GM12864 (cell line): ENCODE results near the gene TINCR.
"Not testable (repeated sequence)": the region's sequence is repeated elsewhere in the genome, so short reads cannot be mapped to it uniquely, and the experiment has no call there.

Source experiments
- DNase-seq: peaks from one replicate; pipeline ENCODE4 v3.0.0-alpha.2; 2011; ENCODE audit warnings: low read depth
- H3K4me3 ChIP-seq: 2 replicates; pipeline ENCODE4 v1.5.1; 2011; ENCODE audit warnings: mild to moderate bottlenecking, low read depth, low read length, control low read depth
- TF ChIP-seq, protein P1 (sequence below): IDR thresholded peaks from 2 replicates; pipeline ENCODE4 v1.5.1; 2011; ENCODE audit warnings: low read depth, mild to moderate bottlenecking, moderate library complexity, low read length, control low read depth, inconsistent platforms; ENCODE audit errors: missing control alignments

TINCR gene

DNA sequence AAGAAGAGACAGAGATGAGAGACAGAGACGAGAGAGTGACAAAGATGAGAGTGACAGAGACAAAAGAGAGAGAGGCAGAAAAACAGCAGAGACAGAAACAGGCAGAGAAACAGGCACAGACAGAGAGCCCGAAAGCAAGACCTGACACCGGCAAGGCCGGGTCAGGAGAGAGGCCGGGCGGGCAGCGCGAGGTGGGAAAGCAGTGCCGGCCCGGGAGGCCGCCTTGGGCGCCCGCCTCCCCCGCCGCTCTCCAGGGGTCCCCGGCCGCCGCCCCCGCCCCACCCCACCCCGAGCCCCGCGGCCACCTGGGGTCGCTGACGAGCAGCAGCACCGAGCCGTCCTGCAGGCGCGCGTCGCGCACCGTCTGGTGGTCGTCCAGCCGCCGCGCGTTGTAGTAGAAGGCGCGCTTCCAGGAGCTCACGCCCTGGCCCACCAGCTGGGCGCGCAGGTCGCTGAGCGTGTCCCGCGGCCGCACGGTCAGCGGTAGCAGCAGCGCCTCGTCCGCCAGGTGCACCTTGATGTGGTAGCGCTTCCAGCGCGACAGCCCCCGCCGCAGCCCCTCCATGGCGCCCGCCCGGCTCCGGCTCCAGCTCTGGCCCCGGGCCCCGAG, at the start of gene TINCR:
TINCR (minus strand) TSS at position 594 of the 610 bp plus-strand sequence.
- TF ChIP-seq, protein P1, sequence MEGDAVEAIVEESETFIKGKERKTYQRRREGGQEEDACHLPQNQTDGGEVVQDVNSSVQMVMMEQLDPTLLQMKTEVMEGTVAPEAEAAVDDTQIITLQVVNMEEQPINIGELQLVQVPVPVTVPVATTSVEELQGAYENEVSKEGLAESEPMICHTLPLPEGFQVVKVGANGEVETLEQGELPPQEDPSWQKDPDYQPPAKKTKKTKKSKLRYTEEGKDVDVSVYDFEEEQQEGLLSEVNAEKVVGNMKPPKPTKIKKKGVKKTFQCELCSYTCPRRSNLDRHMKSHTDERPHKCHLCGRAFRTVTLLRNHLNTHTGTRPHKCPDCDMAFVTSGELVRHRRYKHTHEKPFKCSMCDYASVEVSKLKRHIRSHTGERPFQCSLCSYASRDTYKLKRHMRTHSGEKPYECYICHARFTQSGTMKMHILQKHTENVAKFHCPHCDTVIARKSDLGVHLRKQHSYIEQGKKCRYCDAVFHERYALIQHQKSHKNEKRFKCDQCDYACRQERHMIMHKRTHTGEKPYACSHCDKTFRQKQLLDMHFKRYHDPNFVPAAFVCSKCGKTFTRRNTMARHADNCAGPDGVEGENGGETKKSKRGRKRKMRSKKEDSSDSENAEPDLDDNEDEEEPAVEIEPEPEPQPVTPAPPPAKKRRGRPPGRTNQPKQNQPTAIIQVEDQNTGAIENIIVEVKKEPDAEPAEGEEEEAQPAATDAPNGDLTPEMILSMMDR = no peak
- DNase-seq = no peak
- no peak within 1 kb of the TSS for H3K4me3 ChIP-seq

DNA sequence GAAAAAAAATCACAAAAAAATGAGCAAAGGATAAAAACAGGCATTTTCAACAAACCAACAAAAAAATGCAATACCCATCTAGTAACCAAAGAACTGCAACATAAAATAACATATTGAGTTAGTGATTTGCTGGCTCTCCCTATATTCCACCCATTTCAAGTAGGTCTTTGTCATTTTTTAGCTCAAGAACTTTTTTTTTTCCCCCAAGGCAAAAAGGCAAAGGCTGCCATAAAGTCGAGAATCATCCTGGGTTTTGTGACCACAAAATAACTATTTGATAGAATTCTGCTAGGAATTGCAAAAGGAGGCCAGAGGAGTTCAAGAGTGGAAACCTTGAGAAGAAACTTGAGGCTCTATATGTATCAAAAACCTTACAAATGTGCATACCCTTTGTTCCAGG, 49.3 kb upstream of the TINCR start:
- DNase-seq = no peak
- H3K4me3 ChIP-seq = no peak overlapping the region
- TF ChIP-seq, protein P1 = no peak

DNA sequence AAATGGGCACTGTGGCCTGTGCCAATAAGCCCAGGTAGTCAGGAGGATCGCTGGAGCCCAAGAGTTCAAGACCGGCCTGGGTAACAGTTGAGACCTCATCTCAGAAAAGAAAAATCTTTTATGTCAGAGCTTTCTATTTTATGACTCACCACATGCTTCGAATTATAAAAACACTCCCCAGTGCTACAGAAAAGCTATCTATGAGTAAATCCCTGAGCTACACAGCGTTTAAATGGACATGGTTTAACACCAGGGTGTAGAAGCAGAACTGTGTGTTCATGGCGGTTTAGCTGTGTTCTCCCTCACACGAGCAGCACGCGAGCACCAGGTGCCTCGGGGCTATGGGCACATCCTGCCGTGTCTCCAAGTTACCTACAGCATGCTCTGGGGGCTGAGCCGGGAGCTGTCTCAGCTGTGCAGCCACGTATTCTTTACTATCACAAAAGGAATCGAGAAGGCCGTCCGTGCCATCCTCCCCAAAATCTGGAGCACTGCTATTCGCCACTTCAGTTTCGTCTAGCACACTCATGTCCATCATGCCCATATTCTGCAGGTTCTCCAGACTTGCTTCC, 48.1 kb upstream of the TINCR start:
- TF ChIP-seq, protein P1 = no peak
- no peak for DNase-seq
- no peak overlapping the region for H3K4me3 ChIP-seq

DNA sequence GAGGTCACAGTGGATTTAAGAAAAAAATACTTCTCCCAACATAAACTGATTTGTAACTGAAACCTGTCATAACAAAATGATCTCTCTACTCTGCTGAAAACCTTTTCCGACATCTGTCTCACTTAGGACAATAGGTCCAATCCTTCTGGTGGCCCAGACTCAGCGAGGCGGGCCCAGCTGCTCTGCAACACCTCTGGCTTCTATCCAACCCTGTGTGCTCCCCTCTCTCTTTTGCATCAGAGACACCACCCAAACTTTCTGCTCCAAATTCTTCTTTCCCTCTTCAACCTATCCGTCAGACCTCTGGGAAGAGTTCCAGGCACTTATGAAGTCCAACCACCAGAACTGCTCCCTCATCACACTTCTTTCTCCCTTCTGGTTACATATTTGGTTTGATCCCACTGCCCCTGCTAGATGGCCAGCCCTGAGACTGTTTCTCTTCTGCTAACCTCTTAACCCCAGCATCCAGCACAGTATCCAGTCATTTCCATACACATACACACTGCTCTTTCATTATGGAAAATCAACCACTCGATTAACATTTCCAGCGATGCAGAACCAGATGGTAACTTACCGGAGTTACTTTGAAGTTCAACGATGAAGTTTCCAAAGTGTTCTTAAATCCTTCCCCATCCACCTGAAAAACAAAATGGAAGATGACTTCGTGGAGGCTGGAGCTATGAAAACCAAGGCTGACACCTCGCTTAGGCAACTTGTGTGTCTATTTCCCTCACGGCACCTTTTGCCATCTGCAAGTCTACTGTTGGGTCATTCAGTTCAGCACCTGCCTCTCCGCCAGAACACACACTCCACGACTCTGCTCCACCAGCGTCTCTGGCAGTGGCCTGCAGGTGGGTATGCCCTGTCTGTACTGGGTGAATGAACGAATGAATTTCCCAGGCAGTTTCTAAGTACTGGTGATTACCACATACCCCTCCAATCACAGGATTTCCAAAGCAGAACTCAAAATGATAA, 45.4 kb upstream of the TINCR start:
- TF ChIP-seq, protein P1 = no peak
- no peak overlapping the region for H3K4me3 ChIP-seq
- no peak for DNase-seq

DNA sequence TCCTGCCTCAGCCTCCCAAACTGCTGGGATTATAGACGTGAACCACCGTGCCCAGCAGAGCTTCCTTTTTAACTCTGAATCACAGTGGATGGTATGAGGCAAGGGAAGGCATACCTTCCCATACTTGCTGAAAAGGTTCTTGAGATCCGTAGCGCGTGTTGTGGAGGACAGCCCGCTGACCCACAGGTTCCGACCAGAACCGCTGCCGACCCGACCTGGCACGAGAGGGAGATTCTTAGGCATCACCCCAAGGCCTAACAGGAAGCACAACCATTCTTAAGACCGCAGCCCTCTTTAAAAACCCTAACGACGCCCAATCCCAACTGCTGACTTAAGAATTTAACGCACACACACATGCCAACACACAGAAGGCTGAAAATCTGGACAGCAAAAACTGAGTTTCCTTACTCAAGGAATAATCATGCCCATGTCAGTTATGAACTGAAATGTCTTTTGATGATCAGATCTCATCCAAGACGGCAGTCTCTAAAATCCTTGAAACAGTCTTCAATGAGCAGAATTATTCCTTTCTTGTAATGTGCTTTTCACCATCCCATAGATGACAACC, 42.2 kb upstream of the TINCR start:
- DNase-seq = no peak
- no peak overlapping the region for H3K4me3 ChIP-seq
- TF ChIP-seq, protein P1 = no peak

DNA sequence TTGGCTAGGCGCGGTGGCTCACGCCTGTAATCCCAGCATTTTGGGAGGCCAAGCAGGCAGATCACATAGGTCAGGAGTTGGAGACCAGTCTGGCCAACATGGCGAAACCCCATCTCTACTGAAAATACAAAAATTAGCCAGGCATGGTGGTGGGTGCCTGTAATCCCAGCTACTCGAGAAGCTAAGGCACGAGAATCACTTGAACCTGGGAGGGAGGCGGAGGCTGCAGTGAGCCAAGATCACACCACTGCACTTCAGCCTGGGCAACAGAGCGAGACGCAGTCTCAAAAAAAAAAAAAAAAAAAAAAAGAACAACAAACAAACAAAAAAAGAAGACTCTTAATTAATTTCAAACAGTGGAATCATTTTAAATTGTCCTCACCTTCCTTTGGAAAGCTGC, 41.0 kb upstream of the TINCR start:
- not testable (repeated sequence) for H3K4me3 ChIP-seq, DNase-seq

DNA sequence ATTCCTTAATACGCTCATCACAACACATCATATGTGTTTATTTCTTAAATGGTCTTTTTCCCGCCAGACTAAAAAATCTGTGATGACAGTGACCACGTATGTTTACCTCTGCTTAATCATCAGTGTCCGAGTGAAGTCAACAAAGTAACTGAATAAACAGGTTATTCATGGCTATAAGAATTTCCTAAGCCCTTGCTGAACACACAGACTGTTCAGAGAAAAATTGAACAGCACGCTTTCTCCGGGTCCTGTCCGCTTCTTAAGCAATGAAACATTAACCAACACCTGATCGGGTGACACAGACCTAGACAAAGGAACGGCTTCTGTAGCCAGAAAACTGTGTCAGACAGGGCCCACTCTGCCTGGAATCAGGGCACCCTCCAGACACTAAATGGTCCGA, 40.5 kb upstream of the TINCR start:
- DNase-seq = no peak
- TF ChIP-seq, protein P1 = no peak
- no peak overlapping the region for H3K4me3 ChIP-seq
